Skeletal muscle cell (primary cell): ENCODE results near the gene CNNM3.
"Not testable (repeated sequence)": the region's sequence is repeated elsewhere in the genome, so short reads cannot be mapped to it uniquely, and the experiment has no call there.

ENCODE experiments used
- DNase-seq: peaks from one replicate; pipeline ENCODE4 v3.0.0-alpha.2; 2010; ENCODE audit warnings: low read depth
- H3K4me3 ChIP-seq: 2 replicates; pipeline ENCODE4 v1.5.1; 2011; ENCODE audit warnings: low read depth, mild to moderate bottlenecking, control low read depth, low read length, moderate library complexity

The CNNM3 gene

GRCh38 chr2:96798733-96799622 is 17.1 kb upstream of the CNNM3 start:
- H3K4me3 ChIP-seq, result no peak overlapping the region
- no peak for DNase-seq

GRCh38 chr2:96799623-96799935 is 16.5 kb upstream of the CNNM3 start:
- no peak for DNase-seq
- H3K4me3 ChIP-seq, result no peak overlapping the region

- H3K4me3 ChIP-seq, result no peak overlapping the region
- DNase-seq, result no peak
Measured at GRCh38 chr2:96800061-96801004, 15.7 kb upstream of the CNNM3 start.

- peak; percentile 12 for DNase-seq
- no peak overlapping the region for H3K4me3 ChIP-seq
Measured at GRCh38 chr2:96801005-96801785, 14.9 kb upstream of the CNNM3 start.

GRCh38 chr2:96801786-96802595 is 14.1 kb upstream of the CNNM3 start:
- DNase-seq, result no peak
- no peak overlapping the region for H3K4me3 ChIP-seq

GRCh38 chr2:96802721-96803120 is 13.3 kb upstream of the CNNM3 start:
- no peak overlapping the region for H3K4me3 ChIP-seq
- DNase-seq, result no peak

GRCh38 chr2:96804986-96805385 is 11.1 kb upstream of the CNNM3 start:
- H3K4me3 ChIP-seq, result no peak overlapping the region
- no peak for DNase-seq

GRCh38 chr2:96805946-96806345 is 10.1 kb upstream of the CNNM3 start:
- DNase-seq, H3K4me3 ChIP-seq: not testable (repeated sequence)

- no peak for DNase-seq
- no peak overlapping the region for H3K4me3 ChIP-seq
Measured at GRCh38 chr2:96806468-96807126, 9.5 kb upstream of the CNNM3 start.

GRCh38 chr2:96807127-96807471 is 9.0 kb upstream of the CNNM3 start:
- no peak overlapping the region for H3K4me3 ChIP-seq

GRCh38 chr2:96808176-96808837 is 7.8 kb upstream of the CNNM3 start:
- no peak overlapping the region for H3K4me3 ChIP-seq
- DNase-seq, result no peak

More at GRCh38 chr2:96807127-96807471, 9.0 kb upstream of the CNNM3 start:
- DNase-seq, result no peak

- H3K4me3 ChIP-seq, result no peak overlapping the region
- DNase-seq, result no peak
Measured at GRCh38 chr2:96809216-96809882, 6.7 kb upstream of the CNNM3 start.

- no peak overlapping the region for H3K4me3 ChIP-seq
Measured at GRCh38 chr2:96809951-96810782, 5.9 kb upstream of the CNNM3 start.

GRCh38 chr2:96810783-96811192 is 5.3 kb upstream of the CNNM3 start:
- no peak overlapping the region for H3K4me3 ChIP-seq
- DNase-seq, result no peak

More at GRCh38 chr2:96809951-96810782, 5.9 kb upstream of the CNNM3 start:
- no peak for DNase-seq

- DNase-seq, result peak; percentile 90
- H3K4me3 ChIP-seq, result no peak overlapping the region
Measured at GRCh38 chr2:96811917-96812316, 4.2 kb upstream of the CNNM3 start.

GRCh38 chr2:96813656-96814055 is 2.4 kb upstream of the CNNM3 start:
- no peak overlapping the region for H3K4me3 ChIP-seq
- DNase-seq, result no peak
